GM10248 (cell line): ENCODE data around the gene NTF3.

ENCODE experiments used
- CTCF ChIA-PET: fragments of 300-600 bp; sonication (Branson Sonifier 250); formaldehyde crosslinking; extraction: SDS; loops from one replicate; lab custom pipeline; 2021; ENCODE audit warnings: antibody characterized with exemption; lab: Yijun Ruan, JAX
- POLR2A ChIA-PET: fragments of 350-650 bp; sonication (Branson Sonifier 250); formaldehyde crosslinking; extraction: SDS; loops from one replicate; lab custom pipeline; 2020; ENCODE audit warnings: antibody characterized with exemption; lab: Yijun Ruan, JAX
- DNase-seq: peaks from one replicate; pipeline ENCODE4 v3.0.0; 2012; ENCODE audit errors: extremely low spot score
- TF ChIP-seq, protein P1 (sequence below): IDR thresholded peaks from 2 replicates; pipeline ENCODE4 v1.5.1; 2012; ENCODE audit warnings: mild to moderate bottlenecking, low read depth; ENCODE audit errors: extremely low read depth, missing control alignments, control extremely low read depth

Gene NTF3

DNA sequence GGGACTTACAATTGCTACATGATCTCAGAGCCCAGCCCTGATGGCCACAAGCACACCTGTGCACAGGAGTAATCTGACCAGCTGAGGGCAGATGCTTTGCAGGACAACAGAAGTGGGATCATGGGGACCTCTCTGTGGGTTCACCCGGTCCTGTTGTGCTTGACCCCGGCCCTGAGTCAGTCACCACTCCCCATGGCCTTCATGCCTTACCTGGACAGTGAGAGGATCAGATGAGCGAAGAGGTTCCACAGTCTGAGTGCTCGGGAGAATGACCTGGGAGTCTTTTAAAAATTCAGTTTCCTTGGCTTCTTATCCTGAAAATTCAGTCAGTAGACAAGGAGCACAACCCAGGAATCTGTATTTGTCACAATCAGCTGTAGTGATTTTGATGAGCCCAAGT, 88.1 kb downstream of the NTF3 start:
- ChIA-PET POLR2A (no interaction called here), CTCF (interaction anchor here (1.2 kb wide), 1 partner anchor 16 kb away, joined by 4 read pairs; no protein-coding TSS in a partner anchor)
- TF ChIP-seq, protein P1, sequence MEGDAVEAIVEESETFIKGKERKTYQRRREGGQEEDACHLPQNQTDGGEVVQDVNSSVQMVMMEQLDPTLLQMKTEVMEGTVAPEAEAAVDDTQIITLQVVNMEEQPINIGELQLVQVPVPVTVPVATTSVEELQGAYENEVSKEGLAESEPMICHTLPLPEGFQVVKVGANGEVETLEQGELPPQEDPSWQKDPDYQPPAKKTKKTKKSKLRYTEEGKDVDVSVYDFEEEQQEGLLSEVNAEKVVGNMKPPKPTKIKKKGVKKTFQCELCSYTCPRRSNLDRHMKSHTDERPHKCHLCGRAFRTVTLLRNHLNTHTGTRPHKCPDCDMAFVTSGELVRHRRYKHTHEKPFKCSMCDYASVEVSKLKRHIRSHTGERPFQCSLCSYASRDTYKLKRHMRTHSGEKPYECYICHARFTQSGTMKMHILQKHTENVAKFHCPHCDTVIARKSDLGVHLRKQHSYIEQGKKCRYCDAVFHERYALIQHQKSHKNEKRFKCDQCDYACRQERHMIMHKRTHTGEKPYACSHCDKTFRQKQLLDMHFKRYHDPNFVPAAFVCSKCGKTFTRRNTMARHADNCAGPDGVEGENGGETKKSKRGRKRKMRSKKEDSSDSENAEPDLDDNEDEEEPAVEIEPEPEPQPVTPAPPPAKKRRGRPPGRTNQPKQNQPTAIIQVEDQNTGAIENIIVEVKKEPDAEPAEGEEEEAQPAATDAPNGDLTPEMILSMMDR = no peak
- no peak for DNase-seq

DNA sequence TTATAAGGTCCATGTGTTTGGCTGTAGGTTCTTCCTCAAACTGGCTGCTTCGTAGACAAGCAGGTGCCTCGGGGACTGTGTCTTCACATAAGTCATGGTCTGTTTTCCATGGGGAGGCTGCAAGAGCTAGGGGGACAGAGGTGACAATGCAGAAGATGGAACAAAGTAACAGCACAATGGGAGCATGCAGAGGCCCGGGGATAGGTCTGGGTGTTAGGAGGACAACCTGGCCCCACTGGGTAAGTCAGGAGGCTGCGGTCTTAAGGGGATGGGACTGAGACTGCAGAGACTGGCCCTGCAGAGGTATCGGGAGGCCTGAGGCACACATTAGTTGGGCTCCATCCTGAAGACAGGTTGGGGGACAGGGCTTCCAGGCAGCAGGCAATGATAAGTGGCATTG, 88.9 kb downstream of the NTF3 start:
- POLR2A ChIA-PET = no interaction called here
- no peak for DNase-seq
- CTCF ChIA-PET = interaction anchor here (1.0 kb wide), 1 partner anchor 11 kb away, joined by 3 read pairs; no protein-coding TSS in a partner anchor
- TF ChIP-seq, protein P1 = no peak

DNA sequence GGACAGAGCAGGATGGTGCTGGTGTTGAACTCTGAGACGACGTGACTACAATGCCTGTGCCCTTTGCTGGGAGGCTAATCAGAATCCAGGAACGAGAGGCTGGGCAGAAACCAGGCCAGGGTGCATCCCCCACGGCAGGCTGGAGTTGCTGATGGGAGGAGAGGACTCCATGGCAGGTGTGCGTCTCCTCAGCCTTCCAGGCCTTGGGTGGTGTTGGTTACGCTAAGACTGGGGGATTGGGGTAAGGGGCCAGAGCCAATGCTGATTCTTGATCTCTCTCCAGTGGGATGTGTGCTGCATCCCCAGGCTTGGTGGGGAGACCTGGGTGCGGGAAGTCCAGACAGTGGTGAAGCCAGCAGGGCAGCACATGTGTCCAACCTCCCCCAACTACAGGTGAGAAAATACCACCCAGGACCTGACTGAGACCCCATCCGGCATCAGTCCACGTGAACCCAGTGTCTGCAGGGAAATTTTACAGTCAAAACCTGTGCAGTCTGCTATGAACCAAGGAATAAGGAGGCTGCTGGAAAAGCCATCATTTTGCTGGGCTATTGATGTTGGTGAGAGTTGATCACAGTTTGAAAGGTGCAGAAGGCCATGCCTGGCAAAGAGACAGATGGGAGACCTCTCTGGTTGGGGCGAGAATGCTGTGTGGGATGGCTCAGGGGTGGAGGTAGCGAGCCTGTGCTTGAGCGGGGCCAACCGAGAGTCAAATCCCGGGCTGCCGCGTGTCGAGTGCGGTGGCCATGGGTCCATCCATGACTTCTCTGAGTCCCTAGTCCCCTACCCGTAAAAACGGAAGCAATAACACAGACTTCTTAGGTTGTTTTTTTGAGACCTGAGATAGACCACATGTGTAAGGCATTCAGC, 89.8 kb downstream of the NTF3 start:
- ChIA-PET CTCF (interaction anchor here (1.0 kb wide), 1 partner anchor 12 kb away, joined by 3 read pairs; no protein-coding TSS in a partner anchor), POLR2A (no interaction called here)
- TF ChIP-seq, protein P1 = no peak
- DNase-seq = no peak

DNA sequence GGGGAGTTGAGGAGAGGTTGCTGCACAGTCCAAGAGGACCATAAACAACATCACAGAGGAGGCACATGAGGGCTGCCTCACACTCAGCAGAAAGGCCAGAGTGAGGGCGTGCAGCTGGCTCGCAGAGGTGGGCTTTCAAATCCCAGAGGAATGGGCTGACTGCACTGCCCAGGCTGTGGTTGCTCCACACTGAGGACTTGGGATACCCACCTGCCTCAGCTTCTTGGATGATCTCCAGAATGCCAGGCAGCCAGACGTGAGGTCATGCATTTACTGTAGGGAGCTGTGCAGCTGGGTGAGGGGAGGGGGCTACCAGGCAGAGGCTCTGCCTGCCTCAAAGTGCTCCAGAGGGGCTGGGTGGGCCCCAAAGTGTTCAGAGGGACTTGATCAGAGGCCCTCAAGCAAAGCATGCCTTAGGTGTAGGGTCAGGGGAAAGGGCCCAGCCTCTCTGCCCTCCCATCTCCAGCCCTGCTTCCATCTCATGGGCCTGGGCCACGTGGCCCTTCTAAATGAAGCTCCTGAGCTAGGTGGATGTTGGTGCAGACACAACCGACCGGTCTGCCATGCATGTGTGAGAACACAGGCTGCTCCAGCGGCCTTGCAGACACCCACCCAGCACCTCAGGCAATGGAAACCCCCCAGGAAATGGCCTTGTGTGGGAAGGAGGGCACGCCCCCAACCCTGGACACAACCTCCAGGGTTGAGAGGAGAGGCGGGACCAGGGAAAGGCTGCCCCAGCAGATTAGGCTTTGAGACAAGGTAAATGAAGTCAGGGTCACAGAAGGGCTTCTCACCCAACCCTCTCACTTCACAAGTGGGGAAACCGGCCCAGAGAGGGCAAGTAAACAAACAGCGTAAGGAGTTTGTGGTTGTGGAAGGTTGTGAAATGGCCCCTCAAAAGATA, 90.8 kb downstream of the NTF3 start:
- TF ChIP-seq, protein P1 = no peak
- ChIA-PET CTCF (no interaction called here), POLR2A (no interaction called here)
- no peak for DNase-seq

DNA sequence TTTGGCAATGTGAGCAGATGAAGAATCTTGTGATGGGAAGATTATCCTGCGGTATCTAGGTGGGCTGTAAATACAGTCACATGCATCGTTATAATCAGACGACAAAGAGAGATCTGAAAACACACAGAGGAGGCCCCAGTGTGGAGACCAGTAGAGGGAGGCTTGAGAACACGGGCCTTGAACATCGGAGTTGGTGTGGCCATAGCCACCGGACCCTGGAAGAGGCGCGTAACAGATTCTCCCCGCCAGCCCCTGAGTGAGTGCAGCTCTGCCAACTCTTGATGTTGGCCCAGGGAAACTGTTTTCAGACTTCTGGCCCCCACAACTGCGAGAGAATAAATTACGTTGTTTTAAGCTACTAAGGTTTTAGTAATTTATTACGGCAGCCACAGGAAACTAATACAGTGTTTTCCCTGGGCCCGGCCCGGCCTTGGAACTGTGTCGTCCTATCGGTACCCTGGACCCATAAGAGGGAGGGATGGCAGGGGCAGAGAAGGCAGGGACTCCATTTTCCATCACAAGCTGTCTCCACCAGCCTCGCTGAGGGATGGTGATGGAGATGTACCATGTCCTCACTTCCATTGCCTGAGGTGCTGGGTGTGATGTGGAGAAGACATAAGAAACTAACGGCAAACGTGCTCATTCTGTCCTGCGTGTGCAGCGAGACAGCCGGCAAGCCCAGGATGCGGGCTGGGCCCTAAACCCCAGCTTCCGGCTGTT, 91.6 kb downstream of the NTF3 start:
- no peak for DNase-seq
- ChIA-PET POLR2A (no interaction called here), CTCF (interaction anchor here (1.4 kb wide), 1 partner anchor 13 kb away, joined by 3 read pairs; no protein-coding TSS in a partner anchor)
- TF ChIP-seq, protein P1 = no peak
